ENCODE measurements around the gene PPARA. TPM values are rescaled to one million over a fixed set of nuclear protein-coding genes. Genes with fewer than 3 reads are reported as not detected.

PPARA gene
- total RNA-seq, 1 experiment from 2014 or later: 10.7 TPM

DNA sequence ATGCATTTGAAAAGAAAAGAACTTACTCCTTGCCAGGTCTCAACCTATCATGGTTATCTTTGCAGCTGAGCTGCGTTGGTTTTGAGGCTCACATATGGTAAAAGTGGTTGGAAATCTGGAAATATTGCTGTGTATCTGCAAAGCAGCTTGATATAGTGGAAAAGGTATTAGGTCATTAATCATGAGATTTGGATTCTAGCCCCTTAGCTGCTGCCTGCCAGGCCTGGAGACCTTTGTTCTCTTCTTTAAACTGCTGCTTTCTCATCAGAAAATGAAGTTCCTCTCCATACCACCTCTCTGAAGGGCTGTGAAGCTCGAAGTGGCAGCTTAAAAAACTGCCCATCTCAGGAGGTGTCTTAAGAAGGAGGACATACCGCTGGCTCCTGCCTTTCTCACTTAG is 5.7 kb downstream of the PPARA start:
- H3K4me3 ChIP-seq (ENCODE audit: low read depth in 2 of 2, low read length in 2 of 2): no peak overlapping the region
- intact Hi-C loops (cut with micrococcal nuclease; ENCODE audit: unreplicated experiment) (no loop called here), in situ Hi-C loops (cut with HindIII; ENCODE audit: low pct_unique_long_range_greater_than_20kb, low sequenced_read_pairs) (no loop called here)
- ChIA-PET CTCF (no interaction called here), POLR2A (no interaction called here)
- H3K4me1 ChIP-seq (ENCODE audit: control insufficient read depth, insufficient read depth, low read length): no peaks in the 10 kb centered on the region
- DNase-seq (ENCODE audit: low read depth, low spot score): no peak
- ATAC-seq: no peak
- no TSS peak for BruUV-seq (replicated peaks)
- no peaks in the 10 kb centered on the region for H3K9me3 ChIP-seq (ENCODE audit: control insufficient read depth, insufficient read depth, low read depth, low read length)
- no peak for TF ChIP-seq POLR2AphosphoS5 (IDR thresholded peaks at IDR 0.05; ENCODE audit: low read depth, low read length)
- TF ChIP-seq SIN3A (IDR thresholded peaks at IDR 0.05; ENCODE audit: borderline replicate concordance, insufficient read depth, low read depth, low read length): no peak
- TF ChIP-seq, protein P1, sequence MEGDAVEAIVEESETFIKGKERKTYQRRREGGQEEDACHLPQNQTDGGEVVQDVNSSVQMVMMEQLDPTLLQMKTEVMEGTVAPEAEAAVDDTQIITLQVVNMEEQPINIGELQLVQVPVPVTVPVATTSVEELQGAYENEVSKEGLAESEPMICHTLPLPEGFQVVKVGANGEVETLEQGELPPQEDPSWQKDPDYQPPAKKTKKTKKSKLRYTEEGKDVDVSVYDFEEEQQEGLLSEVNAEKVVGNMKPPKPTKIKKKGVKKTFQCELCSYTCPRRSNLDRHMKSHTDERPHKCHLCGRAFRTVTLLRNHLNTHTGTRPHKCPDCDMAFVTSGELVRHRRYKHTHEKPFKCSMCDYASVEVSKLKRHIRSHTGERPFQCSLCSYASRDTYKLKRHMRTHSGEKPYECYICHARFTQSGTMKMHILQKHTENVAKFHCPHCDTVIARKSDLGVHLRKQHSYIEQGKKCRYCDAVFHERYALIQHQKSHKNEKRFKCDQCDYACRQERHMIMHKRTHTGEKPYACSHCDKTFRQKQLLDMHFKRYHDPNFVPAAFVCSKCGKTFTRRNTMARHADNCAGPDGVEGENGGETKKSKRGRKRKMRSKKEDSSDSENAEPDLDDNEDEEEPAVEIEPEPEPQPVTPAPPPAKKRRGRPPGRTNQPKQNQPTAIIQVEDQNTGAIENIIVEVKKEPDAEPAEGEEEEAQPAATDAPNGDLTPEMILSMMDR (IDR thresholded peaks at IDR 0.05): no peak
- TF ChIP-seq, protein P2, sequence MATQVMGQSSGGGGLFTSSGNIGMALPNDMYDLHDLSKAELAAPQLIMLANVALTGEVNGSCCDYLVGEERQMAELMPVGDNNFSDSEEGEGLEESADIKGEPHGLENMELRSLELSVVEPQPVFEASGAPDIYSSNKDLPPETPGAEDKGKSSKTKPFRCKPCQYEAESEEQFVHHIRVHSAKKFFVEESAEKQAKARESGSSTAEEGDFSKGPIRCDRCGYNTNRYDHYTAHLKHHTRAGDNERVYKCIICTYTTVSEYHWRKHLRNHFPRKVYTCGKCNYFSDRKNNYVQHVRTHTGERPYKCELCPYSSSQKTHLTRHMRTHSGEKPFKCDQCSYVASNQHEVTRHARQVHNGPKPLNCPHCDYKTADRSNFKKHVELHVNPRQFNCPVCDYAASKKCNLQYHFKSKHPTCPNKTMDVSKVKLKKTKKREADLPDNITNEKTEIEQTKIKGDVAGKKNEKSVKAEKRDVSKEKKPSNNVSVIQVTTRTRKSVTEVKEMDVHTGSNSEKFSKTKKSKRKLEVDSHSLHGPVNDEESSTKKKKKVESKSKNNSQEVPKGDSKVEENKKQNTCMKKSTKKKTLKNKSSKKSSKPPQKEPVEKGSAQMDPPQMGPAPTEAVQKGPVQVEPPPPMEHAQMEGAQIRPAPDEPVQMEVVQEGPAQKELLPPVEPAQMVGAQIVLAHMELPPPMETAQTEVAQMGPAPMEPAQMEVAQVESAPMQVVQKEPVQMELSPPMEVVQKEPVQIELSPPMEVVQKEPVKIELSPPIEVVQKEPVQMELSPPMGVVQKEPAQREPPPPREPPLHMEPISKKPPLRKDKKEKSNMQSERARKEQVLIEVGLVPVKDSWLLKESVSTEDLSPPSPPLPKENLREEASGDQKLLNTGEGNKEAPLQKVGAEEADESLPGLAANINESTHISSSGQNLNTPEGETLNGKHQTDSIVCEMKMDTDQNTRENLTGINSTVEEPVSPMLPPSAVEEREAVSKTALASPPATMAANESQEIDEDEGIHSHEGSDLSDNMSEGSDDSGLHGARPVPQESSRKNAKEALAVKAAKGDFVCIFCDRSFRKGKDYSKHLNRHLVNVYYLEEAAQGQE (IDR thresholded peaks at IDR 0.05; ENCODE audit: insufficient read depth in 1 of 2, low read depth in 2 of 2, low read length in 1 of 2): no peak
- TF ChIP-seq TCF7L2 (IDR thresholded peaks at IDR 0.05; ENCODE audit: low read depth, low read length): no peak
- no peak overlapping the region for H3K27ac ChIP-seq (ENCODE audit: low read length)
- H3K27me3 ChIP-seq (ENCODE audit: control insufficient read depth, insufficient read depth, low read length): no peaks in the 10 kb centered on the region
- no peaks in the 10 kb centered on the region for H3K36me3 ChIP-seq (ENCODE audit: control insufficient read depth, insufficient read depth, low read length)

DNA sequence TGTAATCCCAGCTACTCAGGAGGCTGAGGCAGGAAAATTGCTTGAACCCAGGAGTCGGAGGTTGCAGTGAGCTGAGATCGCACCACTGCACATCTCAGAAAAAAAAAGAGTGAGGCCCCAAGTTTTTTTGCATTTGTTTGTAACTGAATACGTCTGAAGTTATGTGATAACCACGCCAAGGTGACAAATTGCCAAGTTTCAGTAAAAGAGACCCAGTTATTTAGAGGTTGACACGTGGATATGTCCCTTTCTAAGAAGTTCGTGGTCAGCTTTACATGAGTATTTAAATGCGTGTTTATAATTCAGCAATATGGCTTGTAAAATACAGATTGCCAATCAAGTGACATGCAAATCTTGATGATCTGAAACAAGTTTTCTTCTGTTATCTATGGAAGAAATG is 8.0 kb downstream of the PPARA start:
- H3K27me3 ChIP-seq (ENCODE audit: control insufficient read depth, insufficient read depth, low read length): no peaks in the 10 kb centered on the region
- H3K27ac ChIP-seq (ENCODE audit: low read length): no peak overlapping the region
- POLR2A ChIA-PET: no interaction called here
- in situ Hi-C loops (cut with HindIII; ENCODE audit: low pct_unique_long_range_greater_than_20kb, low sequenced_read_pairs): no loop called here
- no peaks in the 10 kb centered on the region for H3K9me3 ChIP-seq (ENCODE audit: control insufficient read depth, insufficient read depth, low read depth, low read length)
- intact Hi-C loops (cut with micrococcal nuclease; ENCODE audit: unreplicated experiment): no loop called here
- TF ChIP-seq, protein P2 (IDR thresholded peaks at IDR 0.05; ENCODE audit: insufficient read depth in 1 of 2, low read depth in 2 of 2, low read length in 1 of 2): no peak
- TF ChIP-seq SIN3A (IDR thresholded peaks at IDR 0.05; ENCODE audit: borderline replicate concordance, insufficient read depth, low read depth, low read length) (no peak), POLR2AphosphoS5 (IDR thresholded peaks at IDR 0.05; ENCODE audit: low read depth, low read length) (no peak), TCF7L2 (IDR thresholded peaks at IDR 0.05; ENCODE audit: low read depth, low read length) (no peak)
- TF ChIP-seq, protein P1 (IDR thresholded peaks at IDR 0.05): no peak
- CTCF ChIA-PET: no interaction called here
- no peak for DNase-seq (ENCODE audit: low read depth, low spot score)
- no peak for ATAC-seq
- H3K4me3 ChIP-seq (ENCODE audit: low read depth in 2 of 2, low read length in 2 of 2): no peak overlapping the region
- H3K4me1 ChIP-seq (ENCODE audit: control insufficient read depth, insufficient read depth, low read length): no peaks in the 10 kb centered on the region
- H3K36me3 ChIP-seq (ENCODE audit: control insufficient read depth, insufficient read depth, low read length): no peaks in the 10 kb centered on the region
- no TSS peak for BruUV-seq (replicated peaks)

Data from Panc1 (cell line).